ENCODE data around the gene ETV3L. TPM values are rescaled to one million over a fixed set of nuclear protein-coding genes. Genes with fewer than 3 reads are reported as not detected.

The ETV3L gene
- polyA plus RNA-seq, 1 experiment = 0.07 TPM

DNA sequence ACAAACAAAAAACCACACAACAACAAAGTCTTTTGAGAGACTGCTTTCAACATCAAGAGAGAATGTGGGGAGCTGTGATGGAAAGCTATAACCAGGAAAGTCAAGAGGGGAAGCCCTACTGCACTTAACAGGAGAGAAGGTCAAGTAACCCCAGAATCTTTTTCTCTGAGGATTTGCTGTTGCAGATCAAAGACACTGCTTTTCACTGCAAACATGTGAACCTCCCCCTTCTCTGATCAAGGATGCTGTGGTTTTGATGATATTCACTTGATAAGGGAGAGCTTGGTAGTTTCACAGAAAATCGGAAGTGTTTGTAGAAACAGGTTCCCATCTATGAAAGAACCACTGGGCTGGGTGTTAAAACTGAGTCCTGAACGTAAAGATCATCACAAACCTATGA is 33.8 kb upstream of the ETV3L start:
- POLR2A ChIA-PET = no interaction called here
- no peak for DNase-seq (ENCODE audit: low read depth, low spot score)
- H3K27me3 ChIP-seq (ENCODE audit: control insufficient read depth, insufficient read depth, low read length) = no peaks in the 10 kb centered on the region
- H3K9me3 ChIP-seq (ENCODE audit: control insufficient read depth, insufficient read depth, low read length) = peaks cover 6% of the 10 kb centered on the region; the same call in 1 of the 2 replicates
- no peak overlapping the region for H3K4me3 ChIP-seq (ENCODE audit: low read depth, low read length)
- H3K27ac ChIP-seq (ENCODE audit: low read depth, low read length) = no peak overlapping the region
- CTCF ChIA-PET = interaction anchor here (1.1 to 17.3 kb wide), 2 partner anchors 22 to 42 kb away, joined by 4 to 213 read pairs; no protein-coding TSS in a partner anchor
- TF ChIP-seq, protein P1, sequence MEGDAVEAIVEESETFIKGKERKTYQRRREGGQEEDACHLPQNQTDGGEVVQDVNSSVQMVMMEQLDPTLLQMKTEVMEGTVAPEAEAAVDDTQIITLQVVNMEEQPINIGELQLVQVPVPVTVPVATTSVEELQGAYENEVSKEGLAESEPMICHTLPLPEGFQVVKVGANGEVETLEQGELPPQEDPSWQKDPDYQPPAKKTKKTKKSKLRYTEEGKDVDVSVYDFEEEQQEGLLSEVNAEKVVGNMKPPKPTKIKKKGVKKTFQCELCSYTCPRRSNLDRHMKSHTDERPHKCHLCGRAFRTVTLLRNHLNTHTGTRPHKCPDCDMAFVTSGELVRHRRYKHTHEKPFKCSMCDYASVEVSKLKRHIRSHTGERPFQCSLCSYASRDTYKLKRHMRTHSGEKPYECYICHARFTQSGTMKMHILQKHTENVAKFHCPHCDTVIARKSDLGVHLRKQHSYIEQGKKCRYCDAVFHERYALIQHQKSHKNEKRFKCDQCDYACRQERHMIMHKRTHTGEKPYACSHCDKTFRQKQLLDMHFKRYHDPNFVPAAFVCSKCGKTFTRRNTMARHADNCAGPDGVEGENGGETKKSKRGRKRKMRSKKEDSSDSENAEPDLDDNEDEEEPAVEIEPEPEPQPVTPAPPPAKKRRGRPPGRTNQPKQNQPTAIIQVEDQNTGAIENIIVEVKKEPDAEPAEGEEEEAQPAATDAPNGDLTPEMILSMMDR (IDR thresholded peaks at IDR 0.05; ENCODE audit: low read depth, low read length) = no peak

DNA sequence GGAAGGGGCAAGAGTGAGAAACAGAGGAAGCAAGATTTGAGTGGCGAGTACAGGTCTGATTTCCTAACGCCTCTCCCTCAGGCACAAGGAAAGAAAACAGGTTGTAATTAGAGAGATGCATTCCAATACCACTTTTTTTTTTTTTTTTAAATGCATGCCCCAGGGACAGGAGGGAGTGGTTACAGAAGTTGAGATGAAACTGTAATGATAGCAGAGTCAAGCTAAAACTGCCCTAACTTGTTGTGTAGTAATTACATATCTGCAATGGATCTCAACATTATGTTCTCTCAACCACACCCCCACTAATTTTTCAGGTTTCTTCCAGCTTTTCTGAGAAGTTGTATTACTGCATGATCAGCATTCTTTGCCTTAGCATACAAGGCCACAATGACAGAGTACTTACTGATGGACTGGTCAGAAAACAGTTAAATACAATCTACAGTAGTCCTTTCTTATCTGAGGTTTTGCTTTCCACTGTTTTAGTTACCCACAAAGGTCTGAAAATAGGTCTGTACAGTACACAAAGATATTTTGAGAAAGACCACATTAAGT is 33.1 kb upstream of the ETV3L start:
- no peak for DNase-seq (ENCODE audit: low read depth, low spot score)
- Histone ChIP-seq H3K9me3 (ENCODE audit: control insufficient read depth, insufficient read depth, low read length) (peaks cover 3% of the 10 kb centered on the region; the same call in 1 of the 2 replicates), H3K27ac (ENCODE audit: low read depth, low read length) (no peak overlapping the region), H3K27me3 (ENCODE audit: control insufficient read depth, insufficient read depth, low read length) (no peaks in the 10 kb centered on the region), H3K4me3 (ENCODE audit: low read depth, low read length) (no peak overlapping the region)
- TF ChIP-seq, protein P1 (IDR thresholded peaks at IDR 0.05; ENCODE audit: low read depth, low read length) = no peak
- ChIA-PET CTCF (interaction anchor here (0.6 to 17.3 kb wide), 3 partner anchors 23 to 43 kb away, joined by 3 to 213 read pairs (median 3); no protein-coding TSS in a partner anchor), POLR2A (no interaction called here)

DNA sequence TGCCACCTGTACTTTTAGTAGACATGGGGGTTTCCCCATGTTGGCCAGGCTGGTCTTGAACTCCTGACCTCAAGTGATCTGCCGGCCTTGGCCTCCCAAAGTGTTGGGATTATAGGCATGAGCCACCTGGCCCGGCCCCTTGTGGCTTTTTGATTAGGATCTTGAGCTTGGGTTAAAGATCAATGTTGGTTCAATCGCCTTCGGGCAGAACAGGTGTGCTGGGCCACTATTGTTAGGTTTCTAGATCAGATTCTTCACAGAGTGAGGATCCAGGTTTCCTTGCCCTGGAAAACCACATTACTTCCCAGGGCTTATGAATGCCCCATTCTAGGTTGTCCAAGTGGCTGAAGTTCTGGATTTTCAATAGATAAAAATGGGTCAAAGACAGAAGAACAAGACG is 32.5 kb upstream of the ETV3L start:
- no peaks in the 10 kb centered on the region for H3K9me3 ChIP-seq (ENCODE audit: control insufficient read depth, insufficient read depth, low read length)
- CTCF ChIA-PET = interaction anchor here (0.6 to 17.3 kb wide), 3 partner anchors 23 to 42 kb away, joined by 3 to 213 read pairs (median 3); no protein-coding TSS in a partner anchor
- POLR2A ChIA-PET = no interaction called here

DNA sequence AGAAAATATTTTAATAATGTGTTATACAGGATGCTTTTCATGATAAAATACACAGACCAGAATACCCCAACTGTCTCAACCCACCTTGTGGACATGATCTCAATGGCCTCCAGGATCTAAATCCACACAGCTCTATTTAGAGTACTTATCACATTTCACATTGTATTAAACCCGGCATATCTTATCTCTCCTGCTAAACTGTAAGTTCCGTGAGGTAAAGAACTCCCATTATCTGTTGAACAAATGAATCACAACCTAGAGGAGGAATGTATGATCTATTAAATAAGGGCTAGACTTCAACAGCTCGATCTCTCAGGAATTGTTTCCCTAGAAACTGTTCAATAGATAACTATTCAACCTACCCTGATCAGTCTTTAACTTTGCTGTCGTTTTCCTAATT is 31.7 kb upstream of the ETV3L start:
- CTCF ChIA-PET = interaction anchor here (1.2 kb wide), 1 partner anchor 25 kb away, joined by 5 read pairs; no protein-coding TSS in a partner anchor

More for the DNA sequence above, 32.5 kb upstream of the ETV3L start:
- TF ChIP-seq, protein P1 (IDR thresholded peaks at IDR 0.05; ENCODE audit: low read depth, low read length) = no peak
- H3K27ac ChIP-seq (ENCODE audit: low read depth, low read length) = no peak overlapping the region
- no peaks in the 10 kb centered on the region for H3K27me3 ChIP-seq (ENCODE audit: control insufficient read depth, insufficient read depth, low read length)
- no peak overlapping the region for H3K4me3 ChIP-seq (ENCODE audit: low read depth, low read length)
- DNase-seq (ENCODE audit: low read depth, low spot score) = no peak

DNA sequence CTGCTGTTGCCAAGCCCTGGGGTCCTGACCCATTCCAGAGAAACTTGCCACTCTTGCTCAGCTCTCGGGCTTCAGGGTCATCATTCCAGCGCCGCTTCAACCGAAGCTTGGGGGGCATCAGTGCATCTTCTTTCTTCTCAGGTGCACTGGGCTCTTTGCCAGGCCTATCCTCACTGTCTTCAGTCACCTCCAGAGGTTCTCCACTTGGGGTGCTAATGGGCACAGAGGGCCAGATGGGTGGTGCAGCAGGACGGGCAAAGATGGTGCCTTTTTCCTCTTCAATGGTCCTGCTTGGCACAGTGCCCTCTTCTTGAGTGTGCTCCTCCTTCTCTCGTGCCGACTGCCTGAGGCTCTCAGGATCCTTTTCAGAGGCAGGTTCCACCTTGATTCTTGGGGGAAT is 25.2 kb upstream of the ETV3L start:
- ChIA-PET POLR2A (no interaction called here), CTCF (interaction anchor here (0.6 to 1.6 kb wide), 4 partner anchors 10 to 35 kb away, joined by 3 to 4 read pairs (median 4); no protein-coding TSS in a partner anchor)
- DNase-seq (ENCODE audit: low read depth, low spot score) = no peak
- H3K27ac ChIP-seq (ENCODE audit: low read depth, low read length) = no peak overlapping the region
- no peak overlapping the region for H3K4me3 ChIP-seq (ENCODE audit: low read depth, low read length)
- no peaks in the 10 kb centered on the region for H3K27me3 ChIP-seq (ENCODE audit: control insufficient read depth, insufficient read depth, low read length)
- TF ChIP-seq, protein P1 (IDR thresholded peaks at IDR 0.05; ENCODE audit: low read depth, low read length) = no peak
- no peaks in the 10 kb centered on the region for H3K9me3 ChIP-seq (ENCODE audit: control insufficient read depth, insufficient read depth, low read length)

More for the DNA sequence above, 31.7 kb upstream of the ETV3L start:
- TF ChIP-seq, protein P1 (IDR thresholded peaks at IDR 0.05; ENCODE audit: low read depth, low read length) = no peak
- Histone ChIP-seq H3K27me3 (ENCODE audit: control insufficient read depth, insufficient read depth, low read length) (no peaks in the 10 kb centered on the region), H3K4me3 (ENCODE audit: low read depth, low read length) (no peak overlapping the region), H3K27ac (ENCODE audit: low read depth, low read length) (no peak overlapping the region), H3K9me3 (ENCODE audit: control insufficient read depth, insufficient read depth, low read length) (no peaks in the 10 kb centered on the region)
- no peak for DNase-seq (ENCODE audit: low read depth, low spot score)
- POLR2A ChIA-PET = no interaction called here
